ENCODE measurements around the gene ARHGAP26.
"Not testable (repeated sequence)": the region's sequence is repeated elsewhere in the genome, so short reads cannot be mapped to it uniquely, and the experiment has no call there.

ARHGAP26 gene

GRCh38 chr5:142945321-142945720, 175.1 kb downstream of the ARHGAP26 start:
- in situ Hi-C loops (cut with HindIII; ENCODE audit: low sequenced_read_pairs), result no loop called here

- in situ Hi-C loops (cut with HindIII; ENCODE audit: low sequenced_read_pairs), result no loop called here
Measured at GRCh38 chr5:142945845-142946244, 175.7 kb downstream of the ARHGAP26 start.

- in situ Hi-C loops (cut with HindIII; ENCODE audit: low sequenced_read_pairs), result no loop called here
Measured at GRCh38 chr5:142946547-142947426, 176.6 kb downstream of the ARHGAP26 start.

GRCh38 chr5:142947427-142947709, 177.2 kb downstream of the ARHGAP26 start:
- in situ Hi-C loops (cut with HindIII; ENCODE audit: low sequenced_read_pairs), result no loop called here

- in situ Hi-C loops (cut with HindIII; ENCODE audit: low sequenced_read_pairs), result no loop called here
Measured at GRCh38 chr5:142952229-142952628, 182.1 kb downstream of the ARHGAP26 start.

GRCh38 chr5:142952871-142953270, 182.7 kb downstream of the ARHGAP26 start:
- in situ Hi-C loops (cut with HindIII; ENCODE audit: low sequenced_read_pairs), result not testable (repeated sequence)

GRCh38 chr5:142954455-142954854, 184.3 kb downstream of the ARHGAP26 start:
- in situ Hi-C loops (cut with HindIII; ENCODE audit: low sequenced_read_pairs), result no loop called here

- in situ Hi-C loops (cut with HindIII; ENCODE audit: low sequenced_read_pairs), result no loop called here
Measured at GRCh38 chr5:142955628-142956027, 185.5 kb downstream of the ARHGAP26 start.

GRCh38 chr5:142957528-142957927, 187.4 kb downstream of the ARHGAP26 start:
- in situ Hi-C loops (cut with HindIII; ENCODE audit: low sequenced_read_pairs), result no loop called here

GRCh38 chr5:142958944-142959682, 188.9 kb downstream of the ARHGAP26 start:
- in situ Hi-C loops (cut with HindIII; ENCODE audit: low sequenced_read_pairs), result no loop called here

- in situ Hi-C loops (cut with HindIII; ENCODE audit: low sequenced_read_pairs), result no loop called here
Measured at GRCh38 chr5:142959683-142960657, 189.8 kb downstream of the ARHGAP26 start.

- in situ Hi-C loops (cut with HindIII; ENCODE audit: low sequenced_read_pairs), result no loop called here
Measured at GRCh38 chr5:142961440-142962173, 191.4 kb downstream of the ARHGAP26 start.

- in situ Hi-C loops (cut with HindIII; ENCODE audit: low sequenced_read_pairs), result no loop called here
Measured at GRCh38 chr5:142962174-142962533, 192.0 kb downstream of the ARHGAP26 start.

- in situ Hi-C loops (cut with HindIII; ENCODE audit: low sequenced_read_pairs), result not testable (repeated sequence)
Measured at GRCh38 chr5:142965258-142966120, 195.3 kb downstream of the ARHGAP26 start.

GRCh38 chr5:142966121-142966420, 195.9 kb downstream of the ARHGAP26 start:
- in situ Hi-C loops (cut with HindIII; ENCODE audit: low sequenced_read_pairs), result no loop called here

- in situ Hi-C loops (cut with HindIII; ENCODE audit: low sequenced_read_pairs), result no loop called here
Measured at GRCh38 chr5:142969186-142969585, 199.0 kb downstream of the ARHGAP26 start.

- in situ Hi-C loops (cut with HindIII; ENCODE audit: low sequenced_read_pairs), result no loop called here
Measured at GRCh38 chr5:142969624-142970439, 199.7 kb downstream of the ARHGAP26 start.

- in situ Hi-C loops (cut with HindIII; ENCODE audit: low sequenced_read_pairs), result no loop called here
Measured at GRCh38 chr5:142970440-142971030, 200.4 kb downstream of the ARHGAP26 start.

Measured in endothelial cell of hepatic sinusoid (primary cell).